Omental fat pad (tissue), 4 donors: ENCODE data around the gene NMS. TPM values are rescaled to one million over a fixed set of nuclear protein-coding genes. Genes with fewer than 3 reads are reported as not detected.

Experiments used
- ATAC-seq: fragments of 150-250 bp; one replicate; pipeline ENCODE4 v1.9.1; 2016; ENCODE audit warnings: mild to moderate bottlenecking, moderate library complexity; ENCODE audit not compliant: low FRiP score
- DNase-seq: peaks from one replicate; pipeline ENCODE4 v3.0.0-alpha.2; 2019; ENCODE audit warnings: low spot score
- total RNA-seq, 4 donors: library from RNA; depleted of rRNA; stranded (reverse); fragments of >200 nt; gene quantifications; one replicate each; pipeline ENCODE4 v1.1.0, GENCODE V29; 2016
- TF ChIP-seq, protein P1 (sequence below), 3 donors: fragments of 450-650 bp; IDR thresholded peaks; one replicate each; pipeline ENCODE4 v1.5.1; 2016 to 2017; ENCODE audit warnings: antibody characterized with exemption in 3 of 3, mild to moderate bottlenecking in 3 of 3, moderate library complexity in 2 of 3

The NMS gene
- total RNA-seq, 4 donors from 2014 or later = not detected

GRCh38 chr2:100483895-100484294 is 13.6 kb downstream of the NMS start:
- DNase-seq = no peak
- ATAC-seq = no peak
- TF ChIP-seq, protein P1, sequence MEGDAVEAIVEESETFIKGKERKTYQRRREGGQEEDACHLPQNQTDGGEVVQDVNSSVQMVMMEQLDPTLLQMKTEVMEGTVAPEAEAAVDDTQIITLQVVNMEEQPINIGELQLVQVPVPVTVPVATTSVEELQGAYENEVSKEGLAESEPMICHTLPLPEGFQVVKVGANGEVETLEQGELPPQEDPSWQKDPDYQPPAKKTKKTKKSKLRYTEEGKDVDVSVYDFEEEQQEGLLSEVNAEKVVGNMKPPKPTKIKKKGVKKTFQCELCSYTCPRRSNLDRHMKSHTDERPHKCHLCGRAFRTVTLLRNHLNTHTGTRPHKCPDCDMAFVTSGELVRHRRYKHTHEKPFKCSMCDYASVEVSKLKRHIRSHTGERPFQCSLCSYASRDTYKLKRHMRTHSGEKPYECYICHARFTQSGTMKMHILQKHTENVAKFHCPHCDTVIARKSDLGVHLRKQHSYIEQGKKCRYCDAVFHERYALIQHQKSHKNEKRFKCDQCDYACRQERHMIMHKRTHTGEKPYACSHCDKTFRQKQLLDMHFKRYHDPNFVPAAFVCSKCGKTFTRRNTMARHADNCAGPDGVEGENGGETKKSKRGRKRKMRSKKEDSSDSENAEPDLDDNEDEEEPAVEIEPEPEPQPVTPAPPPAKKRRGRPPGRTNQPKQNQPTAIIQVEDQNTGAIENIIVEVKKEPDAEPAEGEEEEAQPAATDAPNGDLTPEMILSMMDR (IDR thresholded peaks at IDR 0.05) = no peak

GRCh38 chr2:100484390-100484789 is 14.1 kb downstream of the NMS start:
- TF ChIP-seq, protein P1 (IDR thresholded peaks at IDR 0.05) = no peak
- ATAC-seq (no peak), DNase-seq (no peak)

DNA sequence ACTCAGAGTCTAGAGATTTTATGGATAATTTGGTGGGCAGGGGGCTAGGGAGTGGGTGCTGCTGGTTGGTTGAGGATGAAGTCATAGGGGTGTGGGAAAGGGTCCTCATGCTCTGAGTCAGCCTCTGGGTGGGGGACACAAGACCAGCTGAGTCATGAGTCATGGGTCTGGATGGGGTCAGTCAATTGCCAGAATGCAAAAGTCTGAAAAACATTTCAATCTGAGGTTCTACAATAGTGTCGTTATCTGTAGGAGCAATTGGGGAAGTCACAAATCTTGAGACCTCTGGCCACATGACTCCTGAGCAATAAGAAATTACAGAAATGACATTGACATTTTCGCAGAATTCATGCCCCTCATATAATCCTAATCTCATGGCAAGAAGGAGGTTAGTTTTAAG is 15.1 kb downstream of the NMS start:
- ATAC-seq = no peak
- TF ChIP-seq, protein P1 (IDR thresholded peaks at IDR 0.05) = no peak
- DNase-seq = no peak

- TF ChIP-seq, protein P1 (IDR thresholded peaks at IDR 0.05) = no peak
- no peak for ATAC-seq
- DNase-seq = no peak
Measured at GRCh38 chr2:100494712-100495111, 24.4 kb downstream of the NMS start.

- DNase-seq (no peak), ATAC-seq (no peak)
- TF ChIP-seq, protein P1 (IDR thresholded peaks at IDR 0.05) = no peak
Measured at GRCh38 chr2:100502782-100503181, 32.5 kb downstream of the NMS start.

DNA sequence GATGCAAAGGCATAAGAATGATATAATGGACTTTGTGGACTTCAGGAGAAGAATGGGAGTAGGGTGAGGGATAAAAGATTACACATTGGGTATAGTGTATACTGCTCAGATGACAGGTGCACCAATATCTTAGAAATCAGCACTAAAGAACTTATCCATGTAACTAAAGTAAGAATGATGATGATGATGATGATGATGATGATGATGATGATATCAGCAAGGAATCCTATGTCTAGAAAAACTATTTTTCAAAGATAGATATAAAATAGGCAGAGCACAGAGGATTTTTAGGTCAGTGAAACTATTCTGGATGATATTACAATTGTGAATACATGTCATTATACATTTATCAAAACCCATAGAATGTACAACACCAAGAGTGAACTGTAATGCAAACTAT is 34.3 kb downstream of the NMS start:
- ATAC-seq (no peak), DNase-seq (no peak)
- TF ChIP-seq, protein P1 (IDR thresholded peaks at IDR 0.05) = no peak

DNA sequence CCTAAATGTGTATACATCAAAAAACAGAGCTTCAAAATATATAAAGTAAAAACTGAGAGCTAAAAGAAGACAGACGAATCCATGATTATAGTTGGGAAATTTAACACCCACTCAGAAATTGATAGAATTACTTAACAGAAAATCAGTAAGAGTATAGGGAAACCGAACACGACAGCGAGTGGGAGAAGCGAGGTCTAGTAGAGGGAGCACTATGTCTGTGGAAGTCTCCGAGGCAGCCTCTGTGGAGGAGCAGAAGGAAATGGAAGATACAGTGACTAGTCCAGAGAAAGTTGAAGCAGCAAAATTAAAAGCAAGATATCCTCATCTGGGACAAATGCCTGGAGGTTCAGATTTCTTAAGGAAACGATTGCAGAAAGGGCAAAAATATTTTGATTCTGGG is 38.8 kb downstream of the NMS start:
- ATAC-seq (no peak), DNase-seq (no peak)
- TF ChIP-seq, protein P1 (IDR thresholded peaks at IDR 0.05) = no peak
